OCI-LY1 (cell line): ENCODE results near the gene QPRT.

Experiments used
- H2AFZ ChIP-seq: fragments of 200-600 bp; sonication (generic), shearing (Covaris generic); 2 replicates; pipeline ENCODE4 v1.6.0; 2014; ENCODE audit warnings: antibody characterized with exemption, mild to moderate bottlenecking, low read length
- H3F3A ChIP-seq: fragments of 200-600 bp; sonication (generic), shearing (Covaris generic); 2 replicates; pipeline ENCODE4 v1.6.0; 2014; ENCODE audit warnings: mild to moderate bottlenecking, antibody characterized with exemption, low read length, moderate library complexity; ENCODE audit not compliant: insufficient read depth
- H3K27ac ChIP-seq: fragments of 200-600 bp; sonication (generic); 2 replicates; pipeline ENCODE4 v1.5.1; 2014; ENCODE audit warnings: low read length, mixed run types, mild to moderate bottlenecking, low read depth; ENCODE audit not compliant: poor library complexity, severe bottlenecking
- H3K27me3 ChIP-seq: fragments of 200-600 bp; sonication (generic); 2 replicates; pipeline ENCODE4 v1.6.0; 2014; ENCODE audit warnings: antibody characterized with exemption, mild to moderate bottlenecking, low read length, moderate library complexity; ENCODE audit not compliant: insufficient read depth
- H3K36me3 ChIP-seq: fragments of 200-600 bp; sonication (generic); 2 replicates; pipeline ENCODE4 v1.6.1; 2014; ENCODE audit warnings: mild to moderate bottlenecking, antibody characterized with exemption, low read length, moderate library complexity, mixed read lengths; ENCODE audit not compliant: insufficient read depth
- H3K4me1 ChIP-seq: fragments of 200-600 bp; sonication (generic); 2 replicates; pipeline ENCODE4 v1.5.1; 2014; ENCODE audit warnings: mild to moderate bottlenecking, low read length, moderate library complexity; ENCODE audit not compliant: insufficient read depth, severe bottlenecking
- H3K4me2 ChIP-seq: fragments of 200-600 bp; sonication (generic), shearing (Covaris generic); 2 replicates; pipeline ENCODE4 v1.6.1; 2014; ENCODE audit warnings: low read length
- H3K4me3 ChIP-seq: fragments of 200-600 bp; sonication (generic); 2 replicates; pipeline ENCODE4 v1.5.1; 2014; ENCODE audit warnings: low read length, low read depth, mild to moderate bottlenecking, mixed read lengths; ENCODE audit not compliant: poor library complexity, severe bottlenecking
- H3K79me2 ChIP-seq: fragments of 200-600 bp; shearing (Covaris generic); 2 replicates; pipeline ENCODE4 v1.6.1; 2016; ENCODE audit warnings: mixed run types, low read length, mixed read lengths; ENCODE audit not compliant: insufficient read depth
- H3K9ac ChIP-seq: fragments of 200-600 bp; sonication (generic), shearing (Covaris generic); 2 replicates; pipeline ENCODE4 v1.6.1; 2014; ENCODE audit warnings: mild to moderate bottlenecking, low read length, mixed read lengths
- H3K9me2 ChIP-seq: fragments of 200-600 bp; sonication (generic), shearing (Covaris generic); 2 replicates; pipeline ENCODE4 v1.6.1; 2014; ENCODE audit warnings: low read depth, mild to moderate bottlenecking, low read length, mixed read lengths
- H3K9me3 ChIP-seq: fragments of 200-600 bp; shearing (Covaris generic); 2 replicates; pipeline ENCODE4 v1.6.1; 2014; ENCODE audit warnings: low read length, mixed read lengths
- H4K20me1 ChIP-seq: fragments of 200-600 bp; sonication (generic), shearing (Covaris generic); 2 replicates; pipeline ENCODE4 v1.6.0; 2016; ENCODE audit warnings: mild to moderate bottlenecking, low read length; ENCODE audit not compliant: insufficient read depth
- EZH2 ChIP-seq: fragments of 200-600 bp; sonication (generic), shearing (Covaris generic); IDR thresholded peaks from 2 replicates; pipeline ENCODE4 v1.8.0; 2017; ENCODE audit warnings: borderline replicate concordance, mixed run types, mild to moderate bottlenecking, antibody characterized with exemption, low read length, moderate library complexity, mixed read lengths
- TF ChIP-seq, protein P1 (sequence below): fragments of 200-600 bp; sonication (generic), shearing (Covaris generic); IDR thresholded peaks from 2 replicates; pipeline ENCODE4 v1.5.1; 2017; ENCODE audit warnings: mild to moderate bottlenecking, antibody characterized with exemption, low read length, moderate library complexity, mixed read lengths

QPRT gene

DNA sequence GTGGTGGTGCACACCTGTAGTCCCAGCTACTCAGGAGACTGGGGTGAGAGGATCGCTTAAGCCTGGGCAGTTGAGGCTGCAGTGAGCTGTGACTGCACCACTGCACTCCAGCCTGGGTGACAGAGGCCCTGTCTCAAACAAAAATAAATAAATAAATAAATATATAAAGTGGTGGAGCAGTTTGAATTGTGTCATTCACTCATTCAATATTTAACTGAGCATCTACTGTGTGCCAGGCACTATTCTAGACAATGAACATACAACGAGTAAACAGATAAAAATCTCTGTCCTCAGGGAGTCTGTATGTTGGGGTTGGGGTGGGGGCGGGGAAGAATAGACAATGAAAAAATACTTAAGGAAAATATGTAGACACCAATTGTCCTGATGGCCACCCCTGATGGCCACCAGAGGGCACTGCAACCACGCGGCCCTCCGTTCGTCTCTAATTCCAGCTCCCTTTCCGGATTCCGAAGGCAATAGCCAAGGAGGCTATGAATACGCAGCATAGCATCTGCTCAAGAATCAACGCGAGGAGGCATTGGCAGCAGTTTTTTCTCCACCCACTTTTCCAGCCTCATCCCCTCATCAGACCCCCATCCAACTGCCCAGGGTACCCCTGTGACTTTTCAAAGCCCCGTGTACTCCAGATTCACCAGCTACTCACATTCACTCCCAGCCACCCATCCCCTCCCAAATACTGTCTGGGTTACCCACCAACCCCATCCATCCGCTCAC is 21.4 kb downstream of the QPRT start:
- Histone ChIP-seq H3K9me3 (peaks cover 3% of the 10 kb centered on the region; the same call in 1 of the 2 replicates), H3K27ac (peak overlapping the region; percentile 92), H3F3A (no peaks in the 10 kb centered on the region), H3K27me3 (no peaks in the 10 kb centered on the region), H3K4me3 (no peak overlapping the region), H2AFZ (no peak overlapping the region), H3K9ac (no peak overlapping the region), H3K4me2 (peak overlapping the region; percentile 35; the same call in 1 of the 2 replicates), H3K79me2 (no peaks in the 10 kb centered on the region), H3K36me3 (peaks cover 18% of the 10 kb centered on the region), H3K4me1 (peaks cover 26% of the 10 kb centered on the region), H4K20me1 (no peaks in the 10 kb centered on the region), H3K9me2 (no peaks in the 10 kb centered on the region)
- TF ChIP-seq, protein P1, sequence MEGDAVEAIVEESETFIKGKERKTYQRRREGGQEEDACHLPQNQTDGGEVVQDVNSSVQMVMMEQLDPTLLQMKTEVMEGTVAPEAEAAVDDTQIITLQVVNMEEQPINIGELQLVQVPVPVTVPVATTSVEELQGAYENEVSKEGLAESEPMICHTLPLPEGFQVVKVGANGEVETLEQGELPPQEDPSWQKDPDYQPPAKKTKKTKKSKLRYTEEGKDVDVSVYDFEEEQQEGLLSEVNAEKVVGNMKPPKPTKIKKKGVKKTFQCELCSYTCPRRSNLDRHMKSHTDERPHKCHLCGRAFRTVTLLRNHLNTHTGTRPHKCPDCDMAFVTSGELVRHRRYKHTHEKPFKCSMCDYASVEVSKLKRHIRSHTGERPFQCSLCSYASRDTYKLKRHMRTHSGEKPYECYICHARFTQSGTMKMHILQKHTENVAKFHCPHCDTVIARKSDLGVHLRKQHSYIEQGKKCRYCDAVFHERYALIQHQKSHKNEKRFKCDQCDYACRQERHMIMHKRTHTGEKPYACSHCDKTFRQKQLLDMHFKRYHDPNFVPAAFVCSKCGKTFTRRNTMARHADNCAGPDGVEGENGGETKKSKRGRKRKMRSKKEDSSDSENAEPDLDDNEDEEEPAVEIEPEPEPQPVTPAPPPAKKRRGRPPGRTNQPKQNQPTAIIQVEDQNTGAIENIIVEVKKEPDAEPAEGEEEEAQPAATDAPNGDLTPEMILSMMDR, result peak; percentile 79
- no peak for TF ChIP-seq EZH2

DNA sequence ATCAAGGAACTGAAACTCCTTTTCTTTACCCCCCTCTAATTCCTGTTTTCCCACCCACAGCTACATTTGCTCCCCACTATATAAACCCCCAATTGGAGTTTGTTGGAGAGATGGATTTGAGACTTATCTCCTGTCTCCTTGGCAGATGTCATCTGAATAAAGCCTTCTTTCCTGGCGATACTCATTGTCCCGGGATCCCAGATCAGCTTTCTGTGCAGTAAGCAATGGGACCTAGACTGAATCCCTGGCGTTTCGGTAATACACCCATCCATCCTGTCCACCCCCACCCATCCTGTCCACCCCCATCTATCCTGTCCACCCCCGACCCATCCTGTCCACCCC is 22.2 kb downstream of the QPRT start:
- H3K79me2 ChIP-seq, result no peaks in the 10 kb centered on the region
- H3K9me2 ChIP-seq, result no peaks in the 10 kb centered on the region
- peaks cover 26% of the 10 kb centered on the region for H3K4me1 ChIP-seq
- H4K20me1 ChIP-seq, result no peaks in the 10 kb centered on the region
- peaks cover 15% of the 10 kb centered on the region for H3K36me3 ChIP-seq
- no peak overlapping the region; the same call in 1 of the 2 replicates for H3K9ac ChIP-seq
- peaks cover 3% of the 10 kb centered on the region; the same call in 1 of the 2 replicates for H3K9me3 ChIP-seq
- H3K27me3 ChIP-seq, result no peaks in the 10 kb centered on the region
- H2AFZ ChIP-seq, result no peak overlapping the region
- no peak overlapping the region for H3K4me3 ChIP-seq
- no peak for TF ChIP-seq EZH2
- TF ChIP-seq, protein P1, result no peak
- H3K4me2 ChIP-seq, result no peak overlapping the region; the same call in 1 of the 2 replicates
- H3K27ac ChIP-seq, result peak overlapping the region; percentile 92
- H3F3A ChIP-seq, result no peaks in the 10 kb centered on the region

DNA sequence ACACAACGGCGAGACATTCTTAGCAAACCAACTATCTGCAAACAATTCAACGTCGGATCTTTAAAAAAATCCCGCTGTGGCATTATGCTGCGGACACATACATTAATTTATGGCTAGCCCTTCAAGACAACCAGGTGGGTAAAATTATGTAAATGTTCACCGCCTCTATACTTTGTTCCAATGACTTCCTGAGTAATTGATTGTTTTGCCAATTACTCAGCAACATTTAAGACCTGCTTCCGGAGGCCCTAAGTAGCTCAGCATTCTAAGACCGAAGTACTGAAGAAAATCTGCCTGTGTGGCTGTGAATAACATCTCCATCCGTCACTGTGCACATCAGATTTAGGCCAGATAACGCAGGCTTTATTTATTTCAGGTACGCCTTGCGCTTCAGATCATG is 23.3 kb downstream of the QPRT start:
- H3K9me3 ChIP-seq, result peaks cover 3% of the 10 kb centered on the region; the same call in 1 of the 2 replicates
- H3K9ac ChIP-seq, result peak overlapping the region; percentile 36; the same call in 1 of the 2 replicates
- peaks cover 26% of the 10 kb centered on the region for H3K4me1 ChIP-seq
- H3K36me3 ChIP-seq, result peaks cover 4% of the 10 kb centered on the region
- H4K20me1 ChIP-seq, result no peaks in the 10 kb centered on the region
- H3K27me3 ChIP-seq, result no peaks in the 10 kb centered on the region
- peak overlapping the region; percentile 63 for H3K4me2 ChIP-seq
- H3F3A ChIP-seq, result no peaks in the 10 kb centered on the region
- TF ChIP-seq, protein P1, result no peak
- no peak for TF ChIP-seq EZH2
- peak overlapping the region; percentile 92 for H3K27ac ChIP-seq
- no peaks in the 10 kb centered on the region for H3K79me2 ChIP-seq
- no peak overlapping the region for H2AFZ ChIP-seq
- H3K4me3 ChIP-seq, result peak overlapping the region; percentile 17
- H3K9me2 ChIP-seq, result no peaks in the 10 kb centered on the region
